ENCODE data around the gene NDUFA7. TPM values are rescaled to one million over a fixed set of nuclear protein-coding genes. Genes with fewer than 3 reads are reported as not detected.
"Not testable (repeated sequence)": the region's sequence is repeated elsewhere in the genome, so short reads cannot be mapped to it uniquely, and the experiment has no call there.

The NDUFA7 gene
- total RNA-seq, 2 experiments from 2014 or later: 56.0 to 63.8 TPM

- ChIA-PET POLR2A (no interaction called here), CTCF (interaction anchor here (1.7 kb wide), 1 partner anchor 10 kb away, joined by 4 read pairs; no protein-coding TSS in a partner anchor)
- peaks cover 25% of the 10 kb centered on the region for H3K4me1 Mint-ChIP-seq (ENCODE audit: low read depth)
- ATAC-seq (no peak), DNase-seq (no peak)
- peaks cover 27% of the 10 kb centered on the region for H3K36me3 Mint-ChIP-seq (ENCODE audit: low read depth)
- no peak overlapping the region for H3K27ac Mint-ChIP-seq
- H3K4me3 Mint-ChIP-seq: no peak overlapping the region
- no peaks in the 10 kb centered on the region for H3K27me3 Mint-ChIP-seq (ENCODE audit: low read depth)
- H3K9me3 Mint-ChIP-seq (ENCODE audit: insufficient read depth): no peaks in the 10 kb centered on the region
Observed at GRCh38 chr19:8316351-8317125, 4.6 kb downstream of the NDUFA7 start.

- H3K27me3 Mint-ChIP-seq (ENCODE audit: low read depth): not testable (repeated sequence)
Observed at GRCh38 chr19:8314981-8315640, 6.1 kb downstream of the NDUFA7 start.

GRCh38 chr19:8311461-8312260 is 9.5 kb downstream of the NDUFA7 start:
- ATAC-seq (no peak), DNase-seq (peak; percentile 19)
- H3K36me3 Mint-ChIP-seq (ENCODE audit: low read depth): peaks cover 36% of the 10 kb centered on the region
- H3K27ac Mint-ChIP-seq: no peak overlapping the region
- no peaks in the 10 kb centered on the region for H3K9me3 Mint-ChIP-seq (ENCODE audit: insufficient read depth)
- ChIA-PET POLR2A (interaction anchor here (1.4 to 3.0 kb wide), 2 partner anchors 8 to 10 kb away, joined by 4 to 13 read pairs; partner anchors contain the start of genes NDUFA7 and RPS28), CTCF (interaction anchor here (1.3 kb wide), 1 partner anchor 42 kb away, joined by 3 read pairs; no protein-coding TSS in a partner anchor)
- peaks cover 22% of the 10 kb centered on the region for H3K4me1 Mint-ChIP-seq (ENCODE audit: low read depth)
- H3K4me3 Mint-ChIP-seq: no peak overlapping the region
- H3K27me3 Mint-ChIP-seq (ENCODE audit: low read depth): no peaks in the 10 kb centered on the region

More at GRCh38 chr19:8314981-8315640, 6.1 kb downstream of the NDUFA7 start:
- Mint-ChIP-seq H3K4me1 (ENCODE audit: low read depth) (peaks cover 19% of the 10 kb centered on the region), H3K36me3 (ENCODE audit: low read depth) (peaks cover 27% of the 10 kb centered on the region)
- H3K9me3 Mint-ChIP-seq (ENCODE audit: insufficient read depth); CTCF ChIA-PET; H3K4me3 Mint-ChIP-seq; POLR2A ChIA-PET; ATAC-seq; H3K27ac Mint-ChIP-seq; DNase-seq: not testable (repeated sequence)

- CTCF ChIA-PET: interaction anchor here (1.3 kb wide), 1 partner anchor 41 kb away, joined by 3 read pairs; no protein-coding TSS in a partner anchor
- peak; percentile 16 for DNase-seq
- Mint-ChIP-seq H3K36me3 (ENCODE audit: low read depth) (peaks cover 33% of the 10 kb centered on the region), H3K4me1 (ENCODE audit: low read depth) (peaks cover 32% of the 10 kb centered on the region), H3K27ac (no peak overlapping the region), H3K27me3 (ENCODE audit: low read depth) (no peaks in the 10 kb centered on the region), H3K9me3 (ENCODE audit: insufficient read depth) (no peaks in the 10 kb centered on the region), H3K4me3 (no peak overlapping the region)
- ATAC-seq: no peak
- POLR2A ChIA-PET: interaction anchor here (0.6 to 3.0 kb wide), 3 partner anchors 9 to 163 kb away, joined by 4 to 13 read pairs (median 6); partner anchors contain the start of genes NDUFA7 and RPS28
Observed at GRCh38 chr19:8310342-8311055, 10.7 kb downstream of the NDUFA7 start.

- peaks cover 31% of the 10 kb centered on the region for H3K36me3 Mint-ChIP-seq (ENCODE audit: low read depth)
- H3K27me3 Mint-ChIP-seq (ENCODE audit: low read depth): no peaks in the 10 kb centered on the region
- ATAC-seq (no peak), DNase-seq (no peak)
- peak overlapping the region; percentile 97 for H3K27ac Mint-ChIP-seq
- CTCF ChIA-PET: no interaction called here
- H3K4me3 Mint-ChIP-seq: peak overlapping the region; percentile 96
- H3K4me1 Mint-ChIP-seq (ENCODE audit: low read depth): peaks cover 39% of the 10 kb centered on the region
- POLR2A ChIA-PET: interaction anchor here (0.6 to 3.0 kb wide), 3 partner anchors 13 to 473 kb away, joined by 3 to 13 read pairs (median 3); partner anchors contain the start of genes NDUFA7 and RPS28
- H3K9me3 Mint-ChIP-seq (ENCODE audit: insufficient read depth): no peaks in the 10 kb centered on the region
Observed at GRCh38 chr19:8308891-8309291, 12.3 kb downstream of the NDUFA7 start.

GRCh38 chr19:8307965-8308866 is 13.0 kb downstream of the NDUFA7 start, which contains the start of gene CD320:
Gene CD320, minus strand, starts transcription at chr19:8308358. Its CDS starts 68 bp downstream, at chr19:8308290.
- DNase-seq (peak; percentile 91), ATAC-seq (peak; percentile 94)
- peak within 1 kb of the TSS; percentile 96 for H3K4me3 Mint-ChIP-seq
- H3K27me3 Mint-ChIP-seq (ENCODE audit: low read depth): no peaks in the 10 kb centered on the region
- H3K9me3 Mint-ChIP-seq (ENCODE audit: insufficient read depth): no peaks in the 10 kb centered on the region
- CTCF ChIA-PET: no interaction called here
- peaks cover 32% of the 10 kb centered on the region for H3K36me3 Mint-ChIP-seq (ENCODE audit: low read depth)
- POLR2A ChIA-PET: interaction anchor here (1.0 kb wide), 1 partner anchor 13 kb away, joined by 3 read pairs; the partner anchor contains the start of genes NDUFA7 and RPS28
- H3K27ac Mint-ChIP-seq: peak within 1 kb of the TSS; percentile 97
- peaks cover 39% of the 10 kb centered on the region for H3K4me1 Mint-ChIP-seq (ENCODE audit: low read depth)

- Mint-ChIP-seq H3K9me3 (ENCODE audit: insufficient read depth) (no peaks in the 10 kb centered on the region), H3K4me3 (peak overlapping the region; percentile 96), H3K36me3 (ENCODE audit: low read depth) (peaks cover 32% of the 10 kb centered on the region), H3K4me1 (ENCODE audit: low read depth) (peaks cover 39% of the 10 kb centered on the region), H3K27me3 (ENCODE audit: low read depth) (no peaks in the 10 kb centered on the region), H3K27ac (peak overlapping the region; percentile 97)
- CTCF ChIA-PET: no interaction called here
- ATAC-seq (no peak), DNase-seq (no peak)
- POLR2A ChIA-PET: interaction anchor here (0.9 kb wide), 1 partner anchor 187 kb away, joined by 3 read pairs; no protein-coding TSS in a partner anchor
Observed at GRCh38 chr19:8307400-8307964, 13.7 kb downstream of the NDUFA7 start.

- no peaks in the 10 kb centered on the region for H3K27me3 Mint-ChIP-seq (ENCODE audit: low read depth)
- ATAC-seq (no peak), DNase-seq (peak; percentile 19)
- CTCF ChIA-PET: interaction anchor here (1.7 kb wide), 1 partner anchor 11 kb away, joined by 4 read pairs; no protein-coding TSS in a partner anchor
- H3K4me3 Mint-ChIP-seq: peak overlapping the region; percentile 96
- peak overlapping the region; percentile 97 for H3K27ac Mint-ChIP-seq
- peaks cover 39% of the 10 kb centered on the region for H3K4me1 Mint-ChIP-seq (ENCODE audit: low read depth)
- H3K36me3 Mint-ChIP-seq (ENCODE audit: low read depth): peaks cover 29% of the 10 kb centered on the region
- H3K9me3 Mint-ChIP-seq (ENCODE audit: insufficient read depth): no peaks in the 10 kb centered on the region
- POLR2A ChIA-PET: interaction anchor here (0.9 to 1.5 kb wide), 2 partner anchors 14 to 188 kb away, joined by 3 to 4 read pairs; partner anchors contain the start of genes NDUFA7 and RPS28
Observed at GRCh38 chr19:8306235-8307054, 14.7 kb downstream of the NDUFA7 start.

GRCh38 chr19:8305798-8306197 is 15.4 kb downstream of the NDUFA7 start:
- ChIA-PET POLR2A (interaction anchor here (1.5 kb wide), 1 partner anchor 15 kb away, joined by 4 read pairs; the partner anchor contains the start of genes NDUFA7 and RPS28), CTCF (interaction anchor here (1.7 kb wide), 1 partner anchor 12 kb away, joined by 4 read pairs; no protein-coding TSS in a partner anchor)
- no peaks in the 10 kb centered on the region for H3K9me3 Mint-ChIP-seq (ENCODE audit: insufficient read depth)
- H3K4me1 Mint-ChIP-seq (ENCODE audit: low read depth): peaks cover 39% of the 10 kb centered on the region
- H3K36me3 Mint-ChIP-seq (ENCODE audit: low read depth): peaks cover 27% of the 10 kb centered on the region
- H3K27ac Mint-ChIP-seq: peak overlapping the region; percentile 52
- DNase-seq (peak; percentile 18), ATAC-seq (no peak)
- H3K27me3 Mint-ChIP-seq (ENCODE audit: low read depth): no peaks in the 10 kb centered on the region
- H3K4me3 Mint-ChIP-seq: no peak overlapping the region

Measured in activated CD8-positive, alpha-beta T cell treated with anti-CD3 and anti-CD28 coated beads, Interleukin-2, amount 10 ng/mL, durations not matched to agents 7 days and 5 days (primary cell).